ENCODE data around the gene PKN1. TPM values are rescaled to one million over a fixed set of nuclear protein-coding genes. Genes with fewer than 3 reads are reported as not detected.

Gene PKN1
- total and polyA plus RNA-seq, 5 experiments from 2014 or later: 45.5 to 200 (median 96.6) TPM

DNA sequence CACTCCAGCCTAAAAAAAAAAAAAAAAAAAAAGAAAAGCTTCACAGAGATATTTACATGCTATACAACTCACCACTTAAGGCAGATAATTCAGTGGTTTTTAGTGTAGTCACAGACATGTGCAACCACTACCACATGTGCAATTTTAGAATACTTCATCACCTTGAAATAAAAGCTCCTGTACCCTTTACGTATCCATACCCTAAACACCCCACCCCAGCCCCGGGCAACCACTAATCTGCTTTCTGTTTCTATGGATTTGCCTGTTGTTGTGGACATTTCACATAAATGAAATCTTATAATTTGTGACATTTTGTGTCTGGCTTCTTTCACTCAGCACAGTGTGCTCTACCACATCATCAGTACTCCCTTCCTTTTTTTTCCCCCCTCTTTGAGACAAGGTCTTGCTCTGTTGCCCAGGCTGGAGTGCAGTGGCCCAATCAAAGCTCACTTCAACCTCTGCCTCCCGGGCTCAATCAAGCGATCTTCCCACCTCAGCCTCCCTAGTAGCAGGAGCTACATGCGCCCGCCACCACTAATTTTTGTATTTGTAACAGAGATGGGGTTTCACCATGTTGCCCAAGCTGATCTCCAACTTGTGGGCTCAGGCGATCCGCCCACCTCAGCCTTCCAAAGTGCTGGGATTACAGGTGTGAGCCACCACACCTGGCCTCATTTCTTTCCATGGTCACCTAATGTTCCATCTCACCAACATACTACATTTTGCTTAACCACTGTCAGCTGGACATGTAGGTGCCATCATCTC lies 18.0 kb upstream of the PKN1 start:
- Mint-ChIP-seq H3K4me1 (peaks cover 29 to 69% (median 61%) of the 10 kb centered on the region in 4 donors), H3K9me3 (no peaks in the 10 kb centered on the region), H3K27ac (peak overlapping the region; percentile 39 to 94 (median 88)), H3K36me3 (peaks cover 0 to 58% (median 10%) of the 10 kb centered on the region in 3 donors), H3K27me3 (no peaks in the 10 kb centered on the region), H3K4me3 (peak overlapping the region in 9 of 10 donors; percentile 23 to 91 (median 38))
- DNase-seq (no peak), ATAC-seq (no peak)
- POLR2A ChIA-PET: interaction anchor here (0.6 to 1.6 kb wide), 8 partner anchors 9 to 246 kb away, joined by 3 to 6 read pairs (median 3); no protein-coding TSS in a partner anchor

DNA sequence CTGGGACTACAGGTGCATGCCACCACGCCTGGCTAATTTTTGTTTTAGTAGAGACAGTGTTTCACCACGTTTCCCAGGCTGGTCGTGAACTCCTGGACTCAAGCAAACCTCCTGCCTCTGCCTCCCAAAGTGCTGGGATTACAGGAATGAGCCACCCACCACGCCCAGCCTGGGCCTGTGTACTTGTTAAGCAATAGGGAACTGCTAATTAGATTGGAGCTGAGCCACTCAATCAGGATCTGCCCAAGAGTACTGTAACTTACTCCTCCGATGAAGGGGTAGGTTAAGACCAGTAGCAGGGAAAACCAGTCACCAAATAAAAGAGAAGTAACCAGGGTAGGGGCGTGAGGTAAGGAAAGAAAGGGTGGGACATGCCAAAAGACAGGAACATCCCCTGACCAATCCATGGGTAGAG lies 16.3 kb upstream of the PKN1 start:
- Mint-ChIP-seq H3K4me1 (peaks cover 28 to 60% (median 57%) of the 10 kb centered on the region in 4 donors), H3K4me3 (peak overlapping the region; percentile 64 to 100 (median 82)), H3K27me3 (no peaks in the 10 kb centered on the region), H3K36me3 (peaks cover 0 to 43% (median 7%) of the 10 kb centered on the region in 3 donors), H3K9me3 (no peaks in the 10 kb centered on the region), H3K27ac (peak overlapping the region; percentile 63 to 97 (median 84))
- DNase-seq: no peak
- POLR2A ChIA-PET: interaction anchor here (0.6 to 4.0 kb wide), 4 partner anchors 15 to 1662 kb away, joined by 3 to 36 read pairs (median 8); partner anchors contain the start of gene PKN1
- ATAC-seq: no peak

DNA sequence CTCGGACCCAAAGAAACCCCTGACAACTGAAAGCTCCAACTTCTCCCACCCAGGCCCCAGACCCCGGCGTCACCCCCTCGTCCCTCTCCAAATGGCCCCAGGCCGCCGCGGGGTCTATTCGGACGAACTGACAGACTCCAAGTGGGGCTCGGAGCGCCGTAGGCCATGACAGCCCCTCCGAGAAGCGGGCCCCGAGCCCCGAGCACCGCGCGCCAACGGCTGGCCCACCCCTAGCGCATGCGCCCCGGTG lies 14.3 kb upstream of the PKN1 start:
- Mint-ChIP-seq H3K27ac (peak overlapping the region; percentile 95 to 100 (median 98)), H3K4me3 (peak overlapping the region; percentile 91 to 100 (median 97)), H3K9me3 (no peaks in the 10 kb centered on the region), H3K36me3 (peaks cover 0 to 24% (median 4%) of the 10 kb centered on the region in 3 donors), H3K4me1 (peaks cover 21 to 44% (median 43%) of the 10 kb centered on the region in 4 donors), H3K27me3 (no peaks in the 10 kb centered on the region)
- peak; percentile 51 to 54 for ATAC-seq
- POLR2A ChIA-PET: interaction anchor here (0.6 to 4.0 kb wide), 14 partner anchors 13 to 1248 kb away, joined by 3 to 36 read pairs (median 8); partner anchors contain the start of genes ADGRE5, DNAJB1 and PKN1
- peak in 4 of 10 donors; percentile 78 to 89 (median 82) for DNase-seq

DNA sequence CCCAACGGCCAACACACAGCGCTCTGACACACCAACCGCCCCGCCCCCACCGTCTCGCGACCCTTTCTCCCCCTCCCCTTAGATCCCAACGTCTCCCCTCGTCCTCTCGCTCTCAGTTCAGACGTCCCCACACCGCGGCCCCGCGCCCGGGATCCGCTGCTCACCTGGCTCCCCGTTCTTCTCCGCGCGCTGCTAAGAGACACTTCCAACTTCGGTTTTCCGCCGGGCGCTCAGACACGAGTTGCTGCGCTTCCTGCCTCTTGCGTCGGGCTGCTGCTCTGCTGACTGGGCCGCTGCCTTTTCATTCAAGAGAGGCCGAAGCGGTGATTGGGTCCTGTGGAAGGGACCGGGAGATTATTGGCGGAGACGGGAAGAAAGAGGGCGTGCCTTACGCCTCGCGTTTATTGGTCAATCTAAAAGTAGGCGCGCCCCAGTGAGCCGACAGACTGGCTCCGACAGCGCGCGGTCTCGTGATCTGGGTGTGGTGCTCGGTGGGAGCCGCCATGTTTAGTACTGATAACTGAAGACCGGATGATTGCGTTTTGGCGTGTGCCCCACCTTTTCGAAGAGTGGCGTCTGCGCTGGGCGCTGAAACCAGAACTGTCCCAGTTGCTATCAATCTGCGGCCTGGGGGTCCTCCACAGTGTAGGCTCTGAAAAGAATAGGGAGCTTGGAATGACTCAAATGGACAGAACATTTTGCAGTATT lies 13.8 kb upstream of the PKN1 start, which contains the start of gene DDX39A:
Gene DDX39A (minus strand): TSS at position 236 of the 708 bp plus-strand sequence. CDS start 6,121 bp downstream, outside the sequence.
- DNase-seq (peak; percentile 85 to 99 (median 98)), ATAC-seq (peak; percentile 87 to 88)
- Mint-ChIP-seq H3K27me3 (no peaks in the 10 kb centered on the region), H3K36me3 (peaks cover 0 to 21% (median 4%) of the 10 kb centered on the region in 3 donors), H3K4me1 (peaks cover 21 to 41% (median 40%) of the 10 kb centered on the region in 4 donors), H3K9me3 (no peaks in the 10 kb centered on the region), H3K4me3 (peak within 1 kb of the TSS; percentile 91 to 100 (median 97)), H3K27ac (peak within 1 kb of the TSS; percentile 95 to 100 (median 98))
- POLR2A ChIA-PET: interaction anchor here (0.6 to 4.0 kb wide), 26 partner anchors 9 to 1249 kb away, joined by 3 to 36 read pairs (median 6); partner anchors contain the start of genes ADGRE5, DNAJB1 and PKN1

DNA sequence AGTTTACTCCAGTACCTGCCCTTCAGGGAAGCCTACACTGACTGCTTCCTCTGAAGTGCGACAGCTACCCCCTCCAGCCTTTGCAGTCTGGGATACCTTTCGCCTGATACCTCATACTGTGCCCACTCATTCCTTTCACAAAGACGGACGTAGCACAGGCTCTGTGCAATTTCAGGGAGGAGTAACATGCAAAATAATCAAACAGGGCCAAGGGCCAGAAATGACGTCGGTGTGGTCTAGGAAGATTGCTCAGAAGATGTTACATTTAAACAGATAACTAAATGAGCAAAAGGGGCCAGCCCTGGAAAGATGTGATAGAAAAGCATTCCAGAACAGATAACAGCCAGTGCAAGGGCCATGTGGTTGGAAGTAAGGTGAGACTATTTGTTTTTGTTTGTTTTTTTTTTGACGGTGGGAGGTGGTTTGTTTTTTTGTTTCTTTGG lies 7.4 kb upstream of the PKN1 start:
- Mint-ChIP-seq H3K27ac (no peak overlapping the region), H3K4me1 (peaks cover under 1 to 4% (median 2%) of the 10 kb centered on the region in 4 donors), H3K4me3 (no peak overlapping the region), H3K36me3 (no peaks in the 10 kb centered on the region), H3K27me3 (peaks cover 0 to 1% (median 0%) of the 10 kb centered on the region in 5 donors), H3K9me3 (no peaks in the 10 kb centered on the region)
- DNase-seq (no peak), ATAC-seq (no peak)
- POLR2A ChIA-PET: interaction anchor here (0.7 kb wide), 1 partner anchor 1308 kb away, joined by 4 read pairs; no protein-coding TSS in a partner anchor

DNA sequence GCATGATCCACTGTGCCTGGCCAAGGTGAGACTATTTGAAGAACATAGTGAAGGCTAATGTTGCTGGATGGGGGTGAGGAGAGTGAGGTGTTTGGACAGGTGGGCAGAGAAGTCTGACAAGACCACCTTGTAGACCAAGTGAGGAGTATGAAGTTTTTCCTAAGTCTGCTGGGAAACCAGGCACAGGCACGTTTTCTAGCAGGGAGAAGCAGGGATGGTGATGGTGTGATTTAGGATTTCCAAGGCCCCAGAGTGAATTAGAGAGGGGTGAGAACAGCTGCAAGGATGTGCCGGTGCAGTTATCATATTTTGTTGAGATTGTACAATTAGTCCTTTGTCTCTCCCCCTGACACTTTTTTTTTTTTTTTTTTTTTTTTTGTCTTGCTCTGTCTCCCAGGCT lies 5.6 kb upstream of the PKN1 start:
- H3K36me3 Mint-ChIP-seq: no peaks in the 10 kb centered on the region
- DNase-seq (no peak), ATAC-seq (no peak)
- peaks cover 0 to 1% (median 0%) of the 10 kb centered on the region in 5 donors for H3K27me3 Mint-ChIP-seq
- POLR2A ChIA-PET: interaction anchor here (0.6 to 0.7 kb wide), 2 partner anchors 10 to 640 kb away, joined by 3 to 5 read pairs; no protein-coding TSS in a partner anchor
- peak overlapping the region in 1 of 10 donors; percentile 28 for H3K27ac Mint-ChIP-seq
- no peak overlapping the region for H3K4me3 Mint-ChIP-seq
- H3K4me1 Mint-ChIP-seq: peaks cover 4 to 11% (median 9%) of the 10 kb centered on the region in 4 donors
- H3K9me3 Mint-ChIP-seq: no peaks in the 10 kb centered on the region

DNA sequence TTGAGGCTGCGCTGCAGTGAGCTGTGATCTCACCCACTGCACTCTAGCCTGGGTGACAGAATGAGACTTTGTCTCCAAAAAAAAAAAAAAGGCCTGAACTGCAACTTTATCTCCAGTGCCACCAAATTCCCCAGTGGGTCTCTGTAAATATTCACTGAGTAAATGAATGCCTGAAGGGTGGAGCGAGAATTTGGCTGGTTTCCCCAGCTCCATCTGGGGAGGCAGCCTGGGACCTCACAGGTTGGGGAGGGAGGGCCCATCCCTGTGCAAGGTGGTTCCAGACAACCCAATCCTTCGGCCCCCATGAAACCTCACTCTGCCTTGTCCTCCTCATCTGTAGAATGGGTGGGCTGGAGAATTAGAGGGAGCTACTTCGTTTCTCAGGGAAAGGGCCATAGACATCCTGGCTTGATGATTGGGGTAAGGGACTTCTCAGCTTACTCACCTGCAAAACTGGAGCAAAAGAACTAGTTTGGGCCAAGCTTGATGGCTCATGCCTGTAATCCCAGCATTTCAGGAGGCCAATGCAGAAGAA lies 4.2 kb upstream of the PKN1 start:
- Mint-ChIP-seq H3K4me1 (peaks cover 4 to 15% (median 11%) of the 10 kb centered on the region in 4 donors), H3K36me3 (no peaks in the 10 kb centered on the region), H3K9me3 (no peaks in the 10 kb centered on the region), H3K27ac (no peak overlapping the region), H3K27me3 (peaks cover 0 to 1% (median 0%) of the 10 kb centered on the region in 5 donors), H3K4me3 (no peak overlapping the region)
- DNase-seq (no peak), ATAC-seq (no peak)
- POLR2A ChIA-PET: interaction anchor here (0.9 to 1.2 kb wide), 2 partner anchors 9 to 62 kb away, joined by 3 read pairs; no protein-coding TSS in a partner anchor

DNA sequence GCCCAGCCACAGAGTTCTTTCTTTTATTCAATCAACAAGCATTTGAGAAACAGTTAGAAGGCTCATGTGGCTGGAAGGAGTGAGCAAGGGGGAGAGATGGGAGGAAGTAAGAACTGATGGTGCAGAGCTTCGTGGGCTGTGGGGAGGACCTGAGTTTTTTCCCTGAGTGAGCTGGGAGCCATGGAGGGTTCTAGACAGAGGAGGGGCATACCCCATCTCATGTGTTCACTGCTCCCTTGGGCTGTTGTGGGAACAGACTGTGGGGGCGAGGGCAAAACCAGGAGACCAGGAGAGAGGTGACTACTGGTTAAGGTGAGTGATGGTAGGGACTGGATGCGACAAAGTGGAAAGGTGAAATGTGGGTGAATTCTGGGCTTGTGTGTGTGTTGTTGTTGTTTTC lies 2.4 kb upstream of the PKN1 start:
- Mint-ChIP-seq H3K9me3 (no peaks in the 10 kb centered on the region), H3K36me3 (peaks cover 0 to 2% (median 0%) of the 10 kb centered on the region in 3 donors), H3K27ac (peak overlapping the region in 5 of 10 donors; percentile 44 to 83 (median 73)), H3K4me3 (peak overlapping the region in 6 of 10 donors; percentile 24 to 63 (median 39)), H3K27me3 (peaks cover 0 to 1% (median 0%) of the 10 kb centered on the region in 5 donors), H3K4me1 (peaks cover 8 to 30% (median 25%) of the 10 kb centered on the region in 4 donors)
- DNase-seq (no peak), ATAC-seq (no peak)
- POLR2A ChIA-PET: interaction anchor here (0.6 to 3.1 kb wide), 6 partner anchors 9 to 366 kb away, joined by 3 to 36 read pairs (median 4); partner anchors contain the start of gene DDX39A

DNA sequence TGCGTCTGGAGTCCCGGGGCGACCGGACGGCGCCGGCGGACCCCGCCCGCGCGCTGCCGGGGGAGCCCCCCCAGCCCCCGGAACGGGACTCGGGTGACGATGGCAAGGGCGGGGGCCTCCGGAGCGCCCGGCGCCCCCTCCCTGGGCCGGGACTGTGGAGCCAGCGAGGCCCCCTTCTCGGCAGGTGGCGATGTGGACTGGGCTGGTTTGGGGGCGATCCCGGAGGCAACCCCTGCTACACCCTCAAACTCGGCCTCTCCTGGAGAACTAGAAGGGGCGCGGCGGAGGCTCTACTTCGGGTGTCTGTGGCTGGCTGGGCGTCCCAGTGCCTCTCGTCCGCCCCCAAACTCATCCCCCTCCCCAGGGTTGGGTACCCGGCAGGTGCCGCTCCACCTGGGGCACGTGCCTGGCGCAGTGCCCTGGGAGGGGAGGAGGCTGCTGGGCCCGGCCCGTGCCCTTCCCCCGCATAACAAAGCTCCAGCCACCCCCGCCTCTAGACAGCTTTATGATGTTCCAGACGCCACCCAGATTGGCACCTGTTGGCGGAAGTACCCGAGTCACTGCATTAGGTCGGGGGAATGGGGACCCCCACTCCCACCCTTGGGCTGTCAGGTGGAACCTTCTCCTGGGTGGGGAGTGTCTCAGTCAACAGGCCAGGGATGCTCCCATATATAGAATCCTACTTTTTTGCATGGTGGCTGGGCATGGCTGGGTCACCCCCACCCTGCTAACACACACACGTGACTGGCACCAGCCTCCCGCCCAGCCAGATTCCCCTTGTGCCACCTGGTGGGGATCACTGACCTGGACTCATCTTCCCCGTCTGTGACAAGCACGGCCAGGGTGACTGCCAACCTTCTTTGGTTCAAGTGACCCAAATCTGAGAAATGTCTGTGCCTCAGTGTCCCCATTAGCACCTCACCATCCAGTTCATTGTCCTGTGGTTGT lies 722 bp downstream of the PKN1 start:
- peak overlapping the region; percentile 64 to 90 (median 84) for H3K4me3 Mint-ChIP-seq
- peaks cover 0 to 1% (median 0%) of the 10 kb centered on the region in 5 donors for H3K27me3 Mint-ChIP-seq
- H3K9me3 Mint-ChIP-seq: no peaks in the 10 kb centered on the region
- H3K36me3 Mint-ChIP-seq: peaks cover 0 to 13% (median 0%) of the 10 kb centered on the region in 3 donors
- DNase-seq (peak in 9 of 10 donors; percentile 48 to 81 (median 57)), ATAC-seq (peak; percentile 68 to 77)
- peak overlapping the region; percentile 83 to 96 (median 92) for H3K27ac Mint-ChIP-seq
- POLR2A ChIA-PET: interaction anchor here (0.7 to 2.2 kb wide), 10 partner anchors 15 to 268 kb away, joined by 3 to 9 read pairs (median 3); partner anchors contain the start of genes ADGRE5, DDX39A and DNAJB1
- peaks cover 12 to 55% (median 44%) of the 10 kb centered on the region in 4 donors for H3K4me1 Mint-ChIP-seq

DNA sequence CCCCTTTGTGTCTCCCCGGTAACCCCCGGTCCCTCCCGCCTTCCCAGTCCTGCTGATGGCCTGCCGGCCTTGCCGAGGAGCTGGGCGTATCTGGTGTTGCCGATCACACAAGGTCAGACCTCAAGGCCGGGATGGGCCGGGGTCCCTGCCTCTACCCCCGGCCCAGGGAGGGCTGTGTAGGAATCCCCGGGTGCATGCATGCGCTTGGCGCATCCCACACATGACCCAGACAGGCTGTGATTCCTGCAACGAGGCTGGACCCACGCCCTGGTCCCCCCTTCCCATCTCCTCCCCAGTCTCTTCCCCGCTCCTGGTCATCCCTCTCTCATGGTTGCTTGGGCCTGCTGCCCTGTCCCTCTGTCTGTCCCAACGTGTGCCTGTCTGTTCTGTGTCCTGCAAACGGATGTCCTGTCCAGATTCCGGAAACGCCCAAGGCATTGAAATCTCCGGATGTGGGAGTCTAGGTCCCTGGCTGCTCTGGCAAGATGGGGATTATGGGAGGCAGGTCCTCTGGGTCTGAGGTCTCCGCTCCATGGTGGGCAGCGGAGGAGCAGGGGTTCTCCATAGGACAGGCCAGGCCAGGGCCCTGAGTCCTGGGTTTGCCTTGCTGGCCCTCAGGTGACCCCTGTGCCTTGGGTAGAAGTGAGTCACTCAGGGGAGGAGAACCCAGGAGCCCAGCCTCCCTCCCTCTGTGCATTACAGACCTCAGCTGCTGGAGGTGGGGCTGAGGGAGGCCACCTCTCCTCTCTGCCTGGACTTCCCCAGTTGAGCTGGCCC lies 1.6 kb downstream of the PKN1 start:
- peaks cover 0 to 13% (median 0%) of the 10 kb centered on the region in 3 donors for H3K36me3 Mint-ChIP-seq
- ATAC-seq (peak in 1 of 2 donors; percentile 5), DNase-seq (peak in 2 of 10 donors; percentile 29 to 60)
- H3K27ac Mint-ChIP-seq: peak overlapping the region; percentile 83 to 96 (median 92)
- no peaks in the 10 kb centered on the region for H3K9me3 Mint-ChIP-seq
- peak overlapping the region; percentile 64 to 90 (median 84) for H3K4me3 Mint-ChIP-seq
- H3K27me3 Mint-ChIP-seq: peaks cover 0 to 1% (median 0%) of the 10 kb centered on the region in 5 donors
- peaks cover 19 to 64% (median 53%) of the 10 kb centered on the region in 4 donors for H3K4me1 Mint-ChIP-seq
- POLR2A ChIA-PET: interaction anchor here (0.5 to 2.2 kb wide), 7 partner anchors 16 to 268 kb away, joined by 3 to 8 read pairs (median 3); partner anchors contain the start of gene DNAJB1

Data from naive thymus-derived CD8-positive, alpha-beta T cell (primary cell).